ENCODE data around the gene LCN15. TPM values are rescaled to one million over a fixed set of nuclear protein-coding genes. Genes with fewer than 3 reads are reported as not detected.
A peak's percentile ranks its signal among the peaks of the same experiment; 100 is the strongest.

Gene LCN15
- total RNA-seq, 1 experiment from 2014 or later: not detected

GRCh38 chr9:136728080-136728547, 36.2 kb downstream of the LCN15 start:
- Mint-ChIP-seq H3K36me3 (ENCODE audit: insufficient read depth, unreplicated experiment) (peaks cover 66% of the 10 kb centered on the region), H3K9me3 (ENCODE audit: unreplicated experiment) (no peaks in the 10 kb centered on the region), H3K4me1 (ENCODE audit: low read depth, unreplicated experiment) (peaks cover 10% of the 10 kb centered on the region), H3K27ac (ENCODE audit: unreplicated experiment) (peak overlapping the region; percentile 100), H3K4me3 (ENCODE audit: unreplicated experiment) (peak overlapping the region; percentile 97), H3K27me3 (ENCODE audit: insufficient read depth, unreplicated experiment) (no peaks in the 10 kb centered on the region)
- H3K4me1 ChIP-seq: peaks cover 17% of the 10 kb centered on the region
- peak; percentile 88 to 95 for DNase-seq
- H3K4me3 ChIP-seq (ENCODE audit: low read depth, low read length): peak overlapping the region; percentile 99
- H3K9me3 ChIP-seq: no peaks in the 10 kb centered on the region
- ChIA-PET CTCF (interaction anchor here (0.5 to 2.0 kb wide), 7 partner anchors 9 to 587 kb away, joined by 3 to 12 read pairs (median 4); partner anchors contain the start of gene LCN10), POLR2A (interaction anchor here (0.5 to 2.7 kb wide), 11 partner anchors 13 to 633 kb away, joined by 3 to 8 read pairs (median 4); partner anchors contain the start of gene NACC2)
- TF ChIP-seq CTCF (IDR thresholded peaks at IDR 0.05; ENCODE audit: insufficient read depth in 1 of 2, low read depth in 1 of 2, low read length in 1 of 2, severe bottlenecking in 1 of 2, unreplicated experiment in 1 of 2): peak; percentile 83 to 89
- H3K36me3 ChIP-seq (ENCODE audit: control insufficient read depth, insufficient read depth, low read length): peaks cover 17% of the 10 kb centered on the region
- no TSS peak for BruUV-seq (replicated peaks)
- intact Hi-C loops (cut with micrococcal nuclease; ENCODE audit: unreplicated experiment): loop anchor here (2.0 kb wide), 1 partner anchor 63 kb away; the partner anchor contains the start of gene TMEM141
- H3K27me3 ChIP-seq (replicated peaks; ENCODE audit: control insufficient read depth, insufficient read depth, low read length): no peaks in the 10 kb centered on the region

- DNase-seq: peak in 1 of 2 experiments; percentile 49
- peak; percentile 30 to 65 for TF ChIP-seq CTCF (IDR thresholded peaks at IDR 0.05; ENCODE audit: insufficient read depth in 1 of 2, low read depth in 1 of 2, low read length in 1 of 2, severe bottlenecking in 1 of 2, unreplicated experiment in 1 of 2)
- Mint-ChIP-seq H3K4me3 (ENCODE audit: unreplicated experiment) (peak overlapping the region; percentile 97), H3K27me3 (ENCODE audit: insufficient read depth, unreplicated experiment) (no peaks in the 10 kb centered on the region), H3K27ac (ENCODE audit: unreplicated experiment) (peak overlapping the region; percentile 100), H3K9me3 (ENCODE audit: unreplicated experiment) (no peaks in the 10 kb centered on the region), H3K4me1 (ENCODE audit: low read depth, unreplicated experiment) (peaks cover 10% of the 10 kb centered on the region), H3K36me3 (ENCODE audit: insufficient read depth, unreplicated experiment) (peaks cover 74% of the 10 kb centered on the region)
- intact Hi-C loops (cut with micrococcal nuclease; ENCODE audit: unreplicated experiment): loop anchor here (1.0 kb wide), 1 partner anchor 28 kb away; no protein-coding TSS in a partner anchor
- POLR2A ChIA-PET: no interaction called here
- Histone ChIP-seq H3K4me1 (peaks cover 17% of the 10 kb centered on the region), H3K9me3 (no peaks in the 10 kb centered on the region), H3K4me3 (ENCODE audit: low read depth, low read length) (peak overlapping the region; percentile 99), H3K36me3 (ENCODE audit: control insufficient read depth, insufficient read depth, low read length) (peaks cover 17% of the 10 kb centered on the region), H3K27me3 (replicated peaks; ENCODE audit: control insufficient read depth, insufficient read depth, low read length) (no peaks in the 10 kb centered on the region)
- CTCF ChIA-PET: interaction anchor here (0.6 to 2.0 kb wide), 6 partner anchors 12 to 205 kb away, joined by 3 to 12 read pairs (median 4); partner anchors contain the start of genes LCN10 and RABL6
- no TSS peak for BruUV-seq (replicated peaks)
These were observed 37.6 kb downstream of the LCN15 start for GRCh38 chr9:136726631-136727191.

- no peak for DNase-seq
- Histone ChIP-seq H3K4me3 (ENCODE audit: low read depth, low read length) (peak overlapping the region; percentile 99), H3K27me3 (replicated peaks; ENCODE audit: control insufficient read depth, insufficient read depth, low read length) (no peaks in the 10 kb centered on the region), H3K36me3 (ENCODE audit: control insufficient read depth, insufficient read depth, low read length) (peaks cover 17% of the 10 kb centered on the region), H3K4me1 (peaks cover 17% of the 10 kb centered on the region), H3K9me3 (no peaks in the 10 kb centered on the region)
- Mint-ChIP-seq H3K36me3 (ENCODE audit: insufficient read depth, unreplicated experiment) (peaks cover 80% of the 10 kb centered on the region), H3K4me1 (ENCODE audit: low read depth, unreplicated experiment) (peaks cover 10% of the 10 kb centered on the region), H3K4me3 (ENCODE audit: unreplicated experiment) (peak overlapping the region; percentile 97), H3K9me3 (ENCODE audit: unreplicated experiment) (no peaks in the 10 kb centered on the region), H3K27ac (ENCODE audit: unreplicated experiment) (peak overlapping the region; percentile 100), H3K27me3 (ENCODE audit: insufficient read depth, unreplicated experiment) (no peaks in the 10 kb centered on the region)
- intact Hi-C loops (cut with micrococcal nuclease; ENCODE audit: unreplicated experiment): loop anchor here (1.0 kb wide), 1 partner anchor 28 kb away; no protein-coding TSS in a partner anchor
- no TSS peak for BruUV-seq (replicated peaks)
- ChIA-PET POLR2A (no interaction called here), CTCF (interaction anchor here (0.7 kb wide), 1 partner anchor 13 kb away, joined by 4 read pairs; no protein-coding TSS in a partner anchor)
- no peak for TF ChIP-seq CTCF (IDR thresholded peaks at IDR 0.05; ENCODE audit: insufficient read depth in 1 of 2, low read depth in 1 of 2, low read length in 1 of 2, severe bottlenecking in 1 of 2, unreplicated experiment in 1 of 2)
These were observed 38.2 kb downstream of the LCN15 start for GRCh38 chr9:136726118-136726517.

Data from Caco-2 (cell line).